EH (cell line): ENCODE data around the gene UBR7.
"Not testable (repeated sequence)": the region's sequence is repeated elsewhere in the genome, so short reads cannot be mapped to it uniquely, and the experiment has no call there.

Source experiments
- DNase-seq: peaks from one replicate; pipeline ENCODE4 v3.0.0-alpha.2; 2015; ENCODE audit warnings: low read depth

Gene UBR7

DNA sequence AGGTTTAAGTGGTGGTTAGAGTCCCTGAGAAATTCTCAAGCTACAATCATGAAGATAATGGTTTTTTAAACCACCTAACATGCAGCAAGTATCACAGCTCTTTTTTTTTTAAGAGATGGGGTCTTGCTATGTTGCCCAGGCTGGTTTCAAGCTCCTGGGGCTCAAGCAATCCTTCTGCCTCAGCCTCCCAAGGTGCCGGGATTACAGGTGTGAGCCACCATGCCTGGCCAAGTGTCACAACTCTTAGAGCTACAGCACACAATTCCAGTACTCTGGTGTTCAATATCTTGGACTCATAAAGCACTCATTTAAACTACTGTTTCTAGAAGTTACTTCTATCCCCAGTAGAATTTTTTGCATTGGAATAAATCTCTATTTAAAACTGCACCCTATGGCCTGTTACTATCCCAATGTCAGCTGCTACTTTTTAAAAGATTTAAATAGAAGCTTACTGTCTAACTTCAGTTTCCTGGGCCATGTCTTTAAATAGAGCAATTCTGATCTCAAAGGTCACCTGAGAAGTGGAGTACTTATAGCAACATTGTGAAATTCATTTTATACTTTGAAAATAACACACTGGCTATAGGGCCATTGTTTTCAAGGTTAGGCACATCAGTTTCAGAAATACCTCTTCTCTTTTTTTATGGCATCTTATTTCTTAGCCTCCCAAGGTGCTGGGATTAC, 11.6 kb upstream of the UBR7 start:
- no peak for DNase-seq

- no peak for DNase-seq
Measured at GRCh38 chr14:93199031-93199430, 8.0 kb upstream of the UBR7 start.

- no peak for DNase-seq
Measured at GRCh38 chr14:93200553-93200952, 6.5 kb upstream of the UBR7 start.

DNA sequence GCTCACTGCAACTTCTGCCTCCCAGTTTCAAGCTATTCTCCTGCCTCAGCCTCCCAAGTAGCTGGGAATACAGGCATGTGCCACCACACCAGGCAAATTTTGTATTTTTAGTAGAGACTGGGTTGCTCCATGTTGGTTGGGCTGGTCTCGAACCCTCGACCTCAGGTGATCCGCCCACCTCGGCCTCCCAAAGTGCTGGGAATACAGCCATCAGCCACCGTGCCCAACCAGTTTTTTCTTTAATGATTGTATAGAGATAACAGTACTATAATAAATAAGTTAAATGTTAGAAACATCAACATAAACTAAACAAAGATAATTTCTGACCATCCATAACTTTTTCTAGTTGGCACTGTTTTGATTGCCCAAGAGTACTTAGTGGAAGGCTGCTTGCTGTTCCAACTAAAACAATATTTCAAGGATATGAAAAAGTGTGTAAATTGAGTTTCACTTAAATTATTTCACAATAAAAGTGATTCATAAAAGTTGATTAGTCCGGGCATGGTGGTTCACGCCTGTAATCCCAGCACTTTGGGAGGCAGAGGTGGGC, 5.8 kb upstream of the UBR7 start:
- DNase-seq = no peak

- peak; percentile 70 for DNase-seq
Measured at GRCh38 chr14:93207468-93208308, 632 bp downstream of the UBR7 start.

GRCh38 chr14:93212432-93212831, 5.4 kb downstream of the UBR7 start:
- DNase-seq = no peak

GRCh38 chr14:93214598-93214997, 7.5 kb downstream of the UBR7 start:
- DNase-seq = no peak

DNA sequence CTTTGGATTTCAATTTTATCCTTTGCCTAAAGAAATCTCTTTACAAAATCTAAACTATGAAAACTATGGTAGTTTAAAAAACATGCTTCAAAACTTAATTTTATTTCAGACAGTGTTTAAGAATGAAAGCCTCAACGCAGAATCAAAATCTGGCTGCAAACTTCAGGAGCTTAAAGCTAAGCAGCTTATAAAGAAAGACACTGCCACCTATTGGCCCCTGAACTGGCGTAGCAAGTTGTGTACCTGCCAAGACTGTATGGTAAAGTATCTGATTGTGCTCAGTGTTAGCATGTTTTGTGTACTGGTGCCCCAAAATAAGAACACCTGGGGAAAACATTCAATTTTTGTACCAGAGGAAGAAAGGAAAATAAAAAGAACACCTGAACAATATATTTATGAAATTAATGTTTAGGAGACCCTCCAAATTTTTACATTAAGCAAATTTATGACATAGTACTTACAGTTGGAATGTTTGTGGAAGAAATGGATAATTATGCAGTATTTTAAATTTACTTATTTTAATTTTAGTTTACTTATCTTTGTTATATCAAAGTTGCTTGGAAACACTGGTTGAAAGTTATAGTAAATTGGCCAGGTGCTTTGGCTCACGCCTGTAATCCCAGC, 12.2 kb downstream of the UBR7 start:
- peak; percentile 62 for DNase-seq

DNA sequence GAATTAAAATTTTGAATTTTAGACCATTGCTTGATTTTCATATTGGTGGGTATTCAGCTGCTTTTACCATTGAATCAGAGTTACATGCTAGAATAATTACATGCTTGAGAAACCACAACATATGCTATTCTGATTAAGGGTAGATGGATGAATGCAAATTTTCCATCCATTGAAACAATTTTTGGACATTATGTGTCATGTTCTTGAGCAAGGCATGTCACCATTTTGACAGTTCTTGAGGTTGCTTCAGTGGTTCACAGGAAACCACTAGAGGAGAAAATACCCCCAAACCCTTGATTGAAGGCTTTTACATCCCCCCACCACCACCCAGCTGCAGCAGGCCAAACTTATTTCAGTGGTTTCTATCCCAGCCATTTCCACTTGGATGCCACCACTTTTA, 13.5 kb downstream of the UBR7 start:
- no peak for DNase-seq

- no peak for DNase-seq
Measured at GRCh38 chr14:93223565-93223964, 16.5 kb downstream of the UBR7 start.

DNA sequence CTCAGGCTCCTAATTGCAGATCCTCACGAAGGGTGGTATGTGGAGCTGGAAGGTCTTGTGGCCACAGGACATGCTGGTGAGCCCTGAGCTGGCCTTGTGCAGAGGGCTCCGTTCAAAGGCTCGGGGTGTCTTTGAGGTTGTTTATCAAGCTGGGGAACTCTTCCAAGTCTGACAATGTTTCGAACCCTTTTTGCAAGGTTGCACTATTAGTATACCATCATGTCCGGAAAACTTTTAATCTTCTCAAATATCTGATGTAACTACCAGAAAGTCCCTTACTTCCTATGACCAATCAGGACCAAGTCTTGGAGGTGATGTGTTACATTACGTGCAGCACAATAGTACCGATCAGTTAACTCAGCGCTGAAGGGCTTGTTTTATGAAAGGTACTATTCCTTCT, 21.5 kb downstream of the UBR7 start:
- no peak for DNase-seq

DNA sequence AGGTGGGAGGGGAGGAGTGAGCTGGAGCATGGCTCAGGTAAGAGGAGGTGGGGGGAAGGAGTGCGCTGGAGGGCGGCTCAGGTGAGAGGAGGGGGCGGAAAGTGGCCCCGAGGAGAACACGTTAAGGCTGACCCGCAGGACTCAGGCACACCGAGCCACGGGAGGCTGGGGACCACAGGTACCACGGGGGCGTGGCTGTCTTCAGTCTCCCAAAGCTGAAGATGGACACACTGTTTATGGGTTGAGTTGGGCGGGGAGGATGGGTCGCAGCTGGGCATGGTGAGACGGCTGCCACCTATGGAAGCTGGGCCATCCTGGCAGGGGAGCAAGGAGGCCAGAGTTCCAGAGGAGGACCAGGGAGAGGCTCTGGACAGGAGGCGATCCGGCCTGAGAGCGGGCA, 23.5 kb downstream of the UBR7 start:
- DNase-seq = no peak

DNA sequence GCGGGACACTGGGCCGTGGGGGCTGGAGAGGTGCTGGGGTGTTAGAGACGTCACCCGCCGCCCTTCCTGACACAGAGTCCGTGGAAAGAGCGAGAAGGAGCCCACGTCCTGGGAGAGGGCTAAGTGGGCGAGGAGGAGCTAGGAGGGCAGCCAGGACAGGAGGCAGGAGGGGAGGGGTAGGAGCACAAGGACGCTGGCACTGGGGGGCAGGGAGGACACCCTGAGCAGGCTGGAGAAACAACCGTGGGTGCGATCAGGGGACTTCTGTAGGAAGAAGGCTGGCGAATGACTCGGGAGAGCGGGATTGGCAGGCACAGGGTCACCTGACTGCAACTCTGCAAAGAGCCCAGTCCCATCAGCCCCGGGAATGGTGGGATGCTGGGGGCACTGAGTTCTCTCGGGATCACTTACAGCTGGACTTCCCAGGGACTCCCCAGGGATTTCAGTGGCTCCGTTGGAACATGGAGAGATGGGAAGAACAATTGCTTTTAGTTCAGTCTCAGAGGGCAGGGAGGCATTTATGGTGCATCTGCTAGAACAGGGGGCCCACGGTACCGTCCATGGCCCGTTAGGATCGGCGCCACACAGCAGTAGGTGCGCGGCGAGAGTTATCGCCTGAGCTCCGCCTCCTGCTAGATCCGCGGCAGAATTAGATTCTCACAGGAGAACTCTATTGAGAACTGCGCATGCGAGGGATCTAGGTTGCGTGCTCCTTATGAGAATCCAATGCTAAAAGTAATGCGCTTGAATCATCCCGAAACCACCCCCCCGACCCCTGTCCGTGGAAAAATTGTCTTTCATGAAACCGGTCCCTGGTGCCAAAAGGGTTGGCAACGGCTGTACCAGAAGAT, 24.3 kb downstream of the UBR7 start:
- DNase-seq = peak; percentile 67

DNA sequence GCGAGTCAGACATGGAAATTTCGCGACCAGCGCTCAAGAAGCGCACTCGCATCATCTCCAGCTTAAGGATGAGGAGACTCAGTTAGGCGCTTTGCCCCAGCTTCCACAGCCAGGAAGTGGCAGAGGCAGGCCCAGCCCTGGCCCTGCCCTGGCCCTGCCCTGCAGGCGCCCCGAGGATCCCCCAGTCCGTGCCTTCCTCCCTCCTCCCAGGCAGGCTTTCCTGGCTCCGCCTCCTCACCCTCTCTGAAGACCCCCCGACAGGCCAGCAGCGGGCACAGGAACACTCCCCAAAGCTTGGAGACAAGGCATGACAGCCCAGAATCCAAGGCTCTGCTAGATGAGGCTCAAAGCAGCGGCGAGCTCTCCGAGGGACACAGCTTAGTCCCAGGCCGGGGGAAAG, 25.1 kb downstream of the UBR7 start:
- no peak for DNase-seq

GRCh38 chr14:93233078-93233477, 26.0 kb downstream of the UBR7 start:
- DNase-seq = not testable (repeated sequence)

DNA sequence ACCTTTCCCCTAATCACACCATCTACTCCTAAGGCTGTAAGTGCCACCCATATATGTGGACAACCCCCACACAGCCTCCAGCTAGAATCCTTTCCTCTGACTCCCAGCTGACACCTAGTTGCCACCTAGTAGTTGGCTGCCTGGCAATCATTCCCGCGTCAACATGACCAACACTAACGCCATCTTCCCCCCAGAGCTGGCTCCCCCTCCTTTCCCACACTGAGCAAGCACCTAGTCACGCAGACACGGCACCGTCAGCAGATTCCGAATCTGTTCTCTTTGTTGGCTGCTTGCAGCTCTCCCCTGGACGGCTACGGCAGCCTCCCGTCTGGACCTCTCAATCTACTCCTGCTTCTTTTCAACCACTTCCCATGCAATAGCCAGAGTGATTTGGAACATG, 27.7 kb downstream of the UBR7 start:
- DNase-seq = peak; percentile 83

GRCh38 chr14:93239869-93240677, 33.0 kb downstream of the UBR7 start:
- peak; percentile 87 for DNase-seq

DNA sequence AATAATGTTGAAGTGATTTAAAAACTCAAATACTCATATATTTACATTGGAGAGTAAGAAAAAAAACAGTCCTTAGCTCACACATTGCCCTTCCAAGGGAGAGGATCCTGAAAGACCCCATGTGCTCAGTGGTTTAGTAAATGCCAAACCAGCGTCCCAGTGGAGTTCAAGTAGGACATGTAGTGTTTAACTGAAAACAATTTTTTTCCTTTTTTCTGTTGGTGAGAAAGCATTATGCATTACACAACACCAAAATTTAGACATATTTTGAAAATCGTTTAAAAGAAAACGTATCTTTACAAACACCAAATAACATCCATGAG, 33.6 kb downstream of the UBR7 start:
- no peak for DNase-seq

- DNase-seq = no peak
Measured at GRCh38 chr14:93245764-93246420, 38.8 kb downstream of the UBR7 start.

- DNase-seq = no peak
Measured at GRCh38 chr14:93246534-93246933, 39.5 kb downstream of the UBR7 start.
